Measurements from ENCODE around the gene IQCM. TPM values are rescaled to one million over a fixed set of nuclear protein-coding genes. Genes with fewer than 3 reads are reported as not detected.

The IQCM gene
- total and polyA plus RNA-seq, 3 donors from 2014 or later, result 6.5 to 10.7 (median 7.4) TPM

DNA sequence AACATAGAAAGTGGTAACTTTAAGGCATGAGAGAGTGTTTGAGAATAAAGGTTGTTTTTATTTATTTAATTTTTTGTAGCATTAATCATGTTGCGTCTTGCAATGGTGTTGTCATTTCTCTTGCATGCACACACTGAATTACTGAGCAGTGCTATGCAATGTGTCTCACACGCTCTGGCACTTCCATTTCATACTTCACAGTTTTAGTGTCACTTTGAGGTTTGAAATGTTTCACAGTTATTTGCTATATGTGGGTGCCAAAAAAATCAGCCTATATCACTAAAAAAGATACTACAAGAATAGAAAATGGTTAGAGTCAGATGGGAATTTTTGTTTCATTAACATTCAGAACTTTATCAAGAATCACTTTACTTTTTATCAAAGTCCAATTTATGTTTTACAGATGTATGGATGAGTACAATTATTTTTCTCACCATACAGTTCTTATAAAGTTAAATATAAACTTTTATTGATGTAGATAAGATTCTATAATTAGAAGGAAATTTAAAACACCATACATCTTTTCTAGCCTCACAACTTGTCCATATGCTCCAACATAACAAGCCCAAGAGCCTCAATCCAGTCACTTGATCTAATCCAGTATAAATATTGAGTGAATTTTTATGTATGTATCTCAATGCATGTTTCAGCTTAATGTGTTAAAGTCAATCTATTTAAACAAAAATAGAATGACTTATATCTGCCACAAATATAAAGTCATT lies 114.0 kb downstream of the IQCM start:
- H3K27me3 ChIP-seq, result no peaks in the 10 kb centered on the region
- H3K4me3 ChIP-seq, result no peak overlapping the region
- DNase-seq, result no peak
- no peaks in the 10 kb centered on the region for H3K36me3 ChIP-seq (ENCODE audit: low read depth, missing control alignments)
- intact Hi-C loops (cut with DNase I; ENCODE audit: low total_unique reads), result no loop called here
- TF ChIP-seq, protein P1, sequence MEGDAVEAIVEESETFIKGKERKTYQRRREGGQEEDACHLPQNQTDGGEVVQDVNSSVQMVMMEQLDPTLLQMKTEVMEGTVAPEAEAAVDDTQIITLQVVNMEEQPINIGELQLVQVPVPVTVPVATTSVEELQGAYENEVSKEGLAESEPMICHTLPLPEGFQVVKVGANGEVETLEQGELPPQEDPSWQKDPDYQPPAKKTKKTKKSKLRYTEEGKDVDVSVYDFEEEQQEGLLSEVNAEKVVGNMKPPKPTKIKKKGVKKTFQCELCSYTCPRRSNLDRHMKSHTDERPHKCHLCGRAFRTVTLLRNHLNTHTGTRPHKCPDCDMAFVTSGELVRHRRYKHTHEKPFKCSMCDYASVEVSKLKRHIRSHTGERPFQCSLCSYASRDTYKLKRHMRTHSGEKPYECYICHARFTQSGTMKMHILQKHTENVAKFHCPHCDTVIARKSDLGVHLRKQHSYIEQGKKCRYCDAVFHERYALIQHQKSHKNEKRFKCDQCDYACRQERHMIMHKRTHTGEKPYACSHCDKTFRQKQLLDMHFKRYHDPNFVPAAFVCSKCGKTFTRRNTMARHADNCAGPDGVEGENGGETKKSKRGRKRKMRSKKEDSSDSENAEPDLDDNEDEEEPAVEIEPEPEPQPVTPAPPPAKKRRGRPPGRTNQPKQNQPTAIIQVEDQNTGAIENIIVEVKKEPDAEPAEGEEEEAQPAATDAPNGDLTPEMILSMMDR (IDR thresholded peaks at IDR 0.05), result no peak
- H3K27ac ChIP-seq, result no peak overlapping the region
- H3K4me1 ChIP-seq, result no peaks in the 10 kb centered on the region
- no peaks in the 10 kb centered on the region for H3K9me3 ChIP-seq
- 88 to 92% methylated on average over 2 of the region's 2 CpGs for WGBS, 2 donors

GRCh38 chr4:149700272-149700671 lies 115.4 kb downstream of the IQCM start:
- DNase-seq, result no peak
- Histone ChIP-seq H3K9me3 (no peaks in the 10 kb centered on the region), H3K4me1 (no peaks in the 10 kb centered on the region), H3K36me3 (ENCODE audit: low read depth, missing control alignments) (no peaks in the 10 kb centered on the region), H3K4me3 (no peak overlapping the region), H3K27ac (no peak overlapping the region), H3K27me3 (no peaks in the 10 kb centered on the region)
- intact Hi-C loops (cut with DNase I; ENCODE audit: low total_unique reads), result no loop called here
- TF ChIP-seq, protein P1 (IDR thresholded peaks at IDR 0.05), result no peak
- TF ChIP-seq POLR2A (IDR thresholded peaks at IDR 0.05), result no peak
- WGBS, 2 donors, result 75 to 86% methylated on average over 3 of the region's 3 CpGs

GRCh38 chr4:149699642-149700041 lies 116.0 kb downstream of the IQCM start:
- H3K4me3 ChIP-seq, result no peak overlapping the region
- no peak overlapping the region for H3K27ac ChIP-seq
- no peaks in the 10 kb centered on the region for H3K4me1 ChIP-seq
- H3K27me3 ChIP-seq, result no peaks in the 10 kb centered on the region
- no peak for TF ChIP-seq POLR2A (IDR thresholded peaks at IDR 0.05)
- TF ChIP-seq, protein P1 (IDR thresholded peaks at IDR 0.05), result no peak
- 77 to 83% methylated on average over 2 of the region's 2 CpGs for WGBS, 2 donors
- H3K36me3 ChIP-seq (ENCODE audit: low read depth, missing control alignments), result no peaks in the 10 kb centered on the region
- H3K9me3 ChIP-seq, result no peaks in the 10 kb centered on the region
- no peak for DNase-seq
- intact Hi-C loops (cut with DNase I; ENCODE audit: low total_unique reads), result no loop called here

GRCh38 chr4:149690726-149691125 lies 124.9 kb downstream of the IQCM start:
- no peaks in the 10 kb centered on the region for H3K4me1 ChIP-seq
- no peaks in the 10 kb centered on the region for H3K27me3 ChIP-seq
- WGBS, 2 donors, result 83 to 92% methylated on average over 3 of the region's 3 CpGs
- TF ChIP-seq POLR2A (IDR thresholded peaks at IDR 0.05), result no peak
- TF ChIP-seq, protein P1 (IDR thresholded peaks at IDR 0.05), result no peak
- DNase-seq, result no peak
- no peak overlapping the region for H3K4me3 ChIP-seq
- H3K27ac ChIP-seq, result no peak overlapping the region
- intact Hi-C loops (cut with DNase I; ENCODE audit: low total_unique reads), result no loop called here
- H3K9me3 ChIP-seq, result no peaks in the 10 kb centered on the region
- H3K36me3 ChIP-seq (ENCODE audit: low read depth, missing control alignments), result no peaks in the 10 kb centered on the region

DNA sequence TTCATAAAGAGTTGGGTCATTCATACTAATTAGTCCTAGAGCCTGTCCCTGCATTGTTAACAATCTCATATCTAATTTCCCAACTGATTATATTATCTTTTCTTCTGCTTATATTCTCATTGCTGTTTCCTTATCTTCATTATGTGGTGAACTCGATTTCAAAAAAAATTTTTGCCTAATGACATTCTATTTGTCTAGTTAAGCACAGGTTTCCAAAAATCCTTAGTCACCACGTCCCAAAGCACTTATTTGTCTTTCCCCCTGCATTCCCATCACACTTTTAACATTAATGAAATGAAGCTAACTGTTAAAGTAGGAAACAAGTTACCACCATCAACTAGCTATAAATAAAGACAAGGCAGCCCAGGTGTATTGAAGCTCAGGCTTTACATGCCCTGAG lies 131.1 kb downstream of the IQCM start:
- Histone ChIP-seq H3K36me3 (ENCODE audit: low read depth, missing control alignments) (no peaks in the 10 kb centered on the region), H3K27me3 (no peaks in the 10 kb centered on the region), H3K27ac (no peak overlapping the region), H3K4me3 (no peak overlapping the region), H3K9me3 (no peaks in the 10 kb centered on the region), H3K4me1 (no peaks in the 10 kb centered on the region)
- TF ChIP-seq POLR2A (IDR thresholded peaks at IDR 0.05), result no peak
- TF ChIP-seq, protein P1 (IDR thresholded peaks at IDR 0.05), result no peak
- WGBS, 2 donors, result 67 to 69% methylated on average over 2 of the region's 2 CpGs
- intact Hi-C loops (cut with DNase I; ENCODE audit: low total_unique reads), result no loop called here
- no peak for DNase-seq
